SK-N-SH (cell line): Measurements from ENCODE around the gene PECR.

Experiments
- POLR2AphosphoS5 ChIP-seq: IDR thresholded peaks from 2 replicates; pipeline ENCODE4 v1.6.1; 2012; ENCODE audit warnings: low read depth, low read length
- TF ChIP-seq, protein P1 (sequence below): IDR thresholded peaks from 2 replicates; pipeline ENCODE4 v1.4.0; 2012; ENCODE audit warnings: low read depth, borderline replicate concordance
- TF ChIP-seq, protein P2 (sequence below): fragments of 200-600 bp; sonication (generic); IDR thresholded peaks from 2 replicates; pipeline ENCODE4 v1.6.1; 2017; ENCODE audit warnings: antibody characterized with exemption, mild to moderate bottlenecking, moderate library complexity

- TF ChIP-seq, protein P1, sequence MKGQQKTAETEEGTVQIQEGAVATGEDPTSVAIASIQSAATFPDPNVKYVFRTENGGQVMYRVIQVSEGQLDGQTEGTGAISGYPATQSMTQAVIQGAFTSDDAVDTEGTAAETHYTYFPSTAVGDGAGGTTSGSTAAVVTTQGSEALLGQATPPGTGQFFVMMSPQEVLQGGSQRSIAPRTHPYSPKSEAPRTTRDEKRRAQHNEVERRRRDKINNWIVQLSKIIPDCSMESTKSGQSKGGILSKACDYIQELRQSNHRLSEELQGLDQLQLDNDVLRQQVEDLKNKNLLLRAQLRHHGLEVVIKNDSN: no peak
- TF ChIP-seq, protein P2, sequence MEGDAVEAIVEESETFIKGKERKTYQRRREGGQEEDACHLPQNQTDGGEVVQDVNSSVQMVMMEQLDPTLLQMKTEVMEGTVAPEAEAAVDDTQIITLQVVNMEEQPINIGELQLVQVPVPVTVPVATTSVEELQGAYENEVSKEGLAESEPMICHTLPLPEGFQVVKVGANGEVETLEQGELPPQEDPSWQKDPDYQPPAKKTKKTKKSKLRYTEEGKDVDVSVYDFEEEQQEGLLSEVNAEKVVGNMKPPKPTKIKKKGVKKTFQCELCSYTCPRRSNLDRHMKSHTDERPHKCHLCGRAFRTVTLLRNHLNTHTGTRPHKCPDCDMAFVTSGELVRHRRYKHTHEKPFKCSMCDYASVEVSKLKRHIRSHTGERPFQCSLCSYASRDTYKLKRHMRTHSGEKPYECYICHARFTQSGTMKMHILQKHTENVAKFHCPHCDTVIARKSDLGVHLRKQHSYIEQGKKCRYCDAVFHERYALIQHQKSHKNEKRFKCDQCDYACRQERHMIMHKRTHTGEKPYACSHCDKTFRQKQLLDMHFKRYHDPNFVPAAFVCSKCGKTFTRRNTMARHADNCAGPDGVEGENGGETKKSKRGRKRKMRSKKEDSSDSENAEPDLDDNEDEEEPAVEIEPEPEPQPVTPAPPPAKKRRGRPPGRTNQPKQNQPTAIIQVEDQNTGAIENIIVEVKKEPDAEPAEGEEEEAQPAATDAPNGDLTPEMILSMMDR: no peak
- no peak for TF ChIP-seq POLR2AphosphoS5
Observed at GRCh38 chr2:216033403-216033802, 48.2 kb downstream of the PECR start.
